Hematopoietic multipotent progenitor cell treated with erythropoietin and hydrocortisone succinate and interleukin-3 and kit ligand, for 8 days (in vitro differentiated cells): ENCODE results near the gene POMGNT1.

Source experiments
- DNase-seq: peaks from one replicate; pipeline ENCODE4 v3.0.0-alpha.2; 2015

POMGNT1 gene

GRCh38 chr1:46152016-46152415 lies 46.2 kb downstream of the POMGNT1 start:
- no peak for DNase-seq

GRCh38 chr1:46150085-46150484 lies 48.1 kb downstream of the POMGNT1 start:
- no peak for DNase-seq

DNA sequence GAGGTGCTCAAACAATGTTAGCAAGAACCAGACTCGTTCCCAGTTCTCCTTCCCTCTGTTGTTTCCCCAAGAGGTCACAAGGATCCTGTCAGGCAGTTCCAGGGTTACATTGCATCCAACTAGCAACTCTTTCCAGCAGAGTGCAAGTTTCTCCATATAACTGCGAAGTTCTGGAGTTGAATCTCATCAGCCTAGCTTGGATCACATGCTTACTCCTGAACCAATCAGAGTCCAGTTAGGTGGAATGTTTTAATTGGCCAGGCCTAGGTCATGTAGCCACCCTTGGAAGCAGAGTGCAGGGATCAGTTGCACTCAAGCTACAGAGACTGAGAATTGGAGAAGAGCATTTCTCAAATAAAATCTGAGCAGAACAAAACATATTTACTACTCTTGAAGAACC lies 49.9 kb downstream of the POMGNT1 start:
- DNase-seq: no peak
